Hepatocyte (in vitro differentiated cells): ENCODE results near the gene BPIFA2. TPM values are rescaled to one million over a fixed set of nuclear protein-coding genes. Genes with fewer than 3 reads are reported as not detected.

Experiments
- DNase-seq: peaks from one replicate; pipeline ENCODE4 v3.0.0-alpha.2; 2016; ENCODE audit warnings: low spot score
- H2AFZ ChIP-seq: fragments of 200-600 bp; sonication (generic); 2 replicates; pipeline ENCODE4 v1.6.0; 2016; ENCODE audit warnings: antibody characterized with exemption, mild to moderate bottlenecking
- H3K27ac ChIP-seq: fragments of 200-600 bp; sonication (generic); 2 replicates; pipeline ENCODE4 v1.5.1; 2016; ENCODE audit warnings: mild to moderate bottlenecking
- H3K27me3 ChIP-seq: fragments of 200-600 bp; sonication (generic); 2 replicates; pipeline ENCODE4 v1.6.1; 2016
- H3K36me3 ChIP-seq: fragments of 200-600 bp; sonication (generic); replicated peaks from 2 replicates; pipeline ENCODE4 v1.5.1; 2016; ENCODE audit warnings: low read depth; ENCODE audit not compliant: insufficient read depth
- H3K4me1 ChIP-seq: fragments of 200-600 bp; sonication (generic); 2 replicates; pipeline ENCODE4 v1.5.1; 2016; ENCODE audit warnings: mild to moderate bottlenecking, moderate library complexity; ENCODE audit not compliant: insufficient read depth
- H3K4me2 ChIP-seq: fragments of 200-600 bp; sonication (generic); 2 replicates; pipeline ENCODE4 v1.6.0; 2016
- H3K4me3 ChIP-seq: fragments of 200-600 bp; sonication (generic); 2 replicates; pipeline ENCODE4 v1.5.1; 2016; ENCODE audit warnings: mild to moderate bottlenecking
- H3K79me2 ChIP-seq: fragments of 200-600 bp; sonication (generic); 2 replicates; pipeline ENCODE4 v1.6.0; 2017; ENCODE audit warnings: mild to moderate bottlenecking
- H3K9me2 ChIP-seq: fragments of 200-600 bp; sonication (generic); replicated peaks from 2 replicates; pipeline ENCODE4 v1.6.0; 2017; ENCODE audit warnings: mild to moderate bottlenecking; ENCODE audit not compliant: insufficient read depth
- H3K9me3 ChIP-seq: fragments of 200-600 bp; sonication (generic); 2 replicates; pipeline ENCODE4 v1.5.1; 2016; ENCODE audit warnings: low read depth, mild to moderate bottlenecking
- H4K20me1 ChIP-seq: fragments of 200-600 bp; sonication (generic); 2 replicates; pipeline ENCODE4 v1.6.0; 2016; ENCODE audit warnings: mild to moderate bottlenecking; ENCODE audit not compliant: insufficient read depth, poor library complexity, severe bottlenecking
- CTCF ChIP-seq: fragments of 200-600 bp; sonication (generic); IDR thresholded peaks from 2 replicates; pipeline ENCODE4 v1.5.1; 2016; ENCODE audit warnings: antibody characterized with exemption, mild to moderate bottlenecking; ENCODE audit not compliant: poor library complexity
- EZH2 ChIP-seq: fragments of 200-600 bp; sonication (generic); IDR thresholded peaks from 2 replicates; pipeline ENCODE4 v1.6.1; 2016; ENCODE audit warnings: antibody characterized with exemption, mild to moderate bottlenecking, borderline replicate concordance
- EZH2phosphoT487 ChIP-seq: fragments of 200-600 bp; sonication (generic); IDR thresholded peaks from one replicate; pipeline ENCODE4 v1.6.1; 2018; ENCODE audit warnings: antibody characterized with exemption, mild to moderate bottlenecking, low read depth, moderate library complexity; ENCODE audit not compliant: unreplicated experiment, severe bottlenecking
- WGBS: methylation state at CpG from one replicate; pipeline ENCODE4 v1.1.6; 2016; ENCODE audit warnings: low lambda C conversion rate; ENCODE audit errors: missing lambda C conversion rate; 5-methylcytosine and 5-hydroxymethylcytosine counted together
- polyA plus RNA-seq: library from polyadenylated mRNA; unstranded; fragments of >200 nt; fragmentation: Nextera tagmentation; extraction: Ambion mirVana; gene quantifications from 2 replicates; pipeline ENCODE4 v1.2.1, GENCODE V29; 2016
- total RNA-seq: library from RNA; depleted of rRNA; stranded (reverse); fragments of >200 nt; gene quantifications from 2 replicates; pipeline ENCODE4 v1.2.3, GENCODE V29; 2014

Gene BPIFA2
- total and polyA plus RNA-seq, 2 experiments from 2014 or later: not detected

DNA sequence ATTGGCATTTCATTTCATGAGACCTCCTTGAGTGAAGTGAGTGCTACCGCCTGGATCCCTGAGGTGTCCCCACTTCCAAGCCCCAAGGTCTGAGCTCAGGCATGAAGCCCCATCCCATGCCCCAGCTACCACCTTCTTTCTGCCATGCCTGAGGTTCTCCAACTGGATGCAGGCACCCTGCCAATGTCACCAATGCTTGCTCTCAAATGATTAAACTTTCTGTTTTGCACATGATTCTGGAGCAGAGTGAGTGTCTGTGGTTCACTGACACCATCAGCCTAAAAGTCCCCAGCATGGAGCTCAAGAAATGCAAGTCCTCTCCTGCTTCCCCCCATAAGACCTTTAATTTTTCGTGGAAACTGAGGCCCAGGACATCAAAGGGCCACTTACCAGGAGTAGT lies 43.7 kb upstream of the BPIFA2 start:
- no peaks in the 10 kb centered on the region for H3K36me3 ChIP-seq
- H2AFZ ChIP-seq: no peak overlapping the region
- no peaks in the 10 kb centered on the region for H3K9me3 ChIP-seq
- DNase-seq: no peak
- H4K20me1 ChIP-seq: no peaks in the 10 kb centered on the region
- H3K27ac ChIP-seq: no peak overlapping the region
- no peak for TF ChIP-seq EZH2
- TF ChIP-seq EZH2phosphoT487: no peak
- no peak for TF ChIP-seq CTCF
- H3K27me3 ChIP-seq: peaks cover 13% of the 10 kb centered on the region
- WGBS: 66% methylated on average over 2 of the region's 2 CpGs
- no peak overlapping the region for H3K4me3 ChIP-seq
- no peaks in the 10 kb centered on the region for H3K9me2 ChIP-seq
- H3K4me1 ChIP-seq: no peaks in the 10 kb centered on the region
- H3K4me2 ChIP-seq: no peak overlapping the region
- no peaks in the 10 kb centered on the region for H3K79me2 ChIP-seq

GRCh38 chr20:33124994-33125393 lies 43.0 kb upstream of the BPIFA2 start:
- TF ChIP-seq EZH2: no peak
- no peak for TF ChIP-seq CTCF
- no peak for TF ChIP-seq EZH2phosphoT487
- H3K79me2 ChIP-seq: no peaks in the 10 kb centered on the region
- no peak for DNase-seq
- H4K20me1 ChIP-seq: no peaks in the 10 kb centered on the region
- H3K36me3 ChIP-seq: no peaks in the 10 kb centered on the region
- H2AFZ ChIP-seq: no peak overlapping the region
- peaks cover 13% of the 10 kb centered on the region for H3K27me3 ChIP-seq
- H3K27ac ChIP-seq: no peak overlapping the region
- H3K4me3 ChIP-seq: no peak overlapping the region
- no peaks in the 10 kb centered on the region for H3K9me3 ChIP-seq
- 87% methylated on average over 6 of the region's 6 CpGs for WGBS
- no peak overlapping the region for H3K4me2 ChIP-seq
- no peaks in the 10 kb centered on the region for H3K9me2 ChIP-seq
- no peaks in the 10 kb centered on the region for H3K4me1 ChIP-seq

DNA sequence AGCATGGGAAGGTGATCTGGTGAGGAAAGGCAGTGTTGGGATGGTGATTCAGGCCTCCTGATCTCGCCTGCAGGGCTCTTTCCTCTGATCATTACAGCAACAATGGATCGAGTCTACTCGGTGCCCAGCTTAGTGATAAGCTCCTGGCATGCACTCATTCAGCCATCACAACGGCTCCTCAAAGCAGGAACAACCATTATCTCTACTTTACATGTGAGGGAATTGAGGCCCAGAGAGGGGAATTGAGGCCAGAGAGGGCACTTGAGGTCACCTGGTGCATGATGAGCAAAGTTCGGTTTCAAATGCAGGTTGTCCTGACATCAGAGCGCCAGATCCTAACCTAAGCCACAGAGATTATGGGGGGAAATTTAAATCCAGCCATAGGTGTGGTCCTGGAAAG lies 42.0 kb upstream of the BPIFA2 start:
- 48% methylated on average over 6 of the region's 6 CpGs for WGBS
- H3K9me2 ChIP-seq: no peaks in the 10 kb centered on the region
- H3K36me3 ChIP-seq: no peaks in the 10 kb centered on the region
- peaks cover 13% of the 10 kb centered on the region for H3K27me3 ChIP-seq
- TF ChIP-seq EZH2phosphoT487: no peak
- TF ChIP-seq EZH2: no peak
- no peak for TF ChIP-seq CTCF
- no peaks in the 10 kb centered on the region for H3K4me1 ChIP-seq
- no peak overlapping the region for H3K4me2 ChIP-seq
- H3K4me3 ChIP-seq: no peak overlapping the region
- H3K27ac ChIP-seq: no peak overlapping the region
- H2AFZ ChIP-seq: no peak overlapping the region
- DNase-seq: no peak
- H3K79me2 ChIP-seq: no peaks in the 10 kb centered on the region
- no peaks in the 10 kb centered on the region for H3K9me3 ChIP-seq
- H4K20me1 ChIP-seq: no peaks in the 10 kb centered on the region
